Trophoblast cell (in vitro differentiated cells and primary cell): Measurements from ENCODE around the gene KIF18A.
"Not testable (repeated sequence)": the region's sequence is repeated elsewhere in the genome, so short reads cannot be mapped to it uniquely, and the experiment has no call there.

Experiments used
- DNase-seq, 2 donors: peaks; one replicate each; pipeline ENCODE4 v3.0.0-alpha.2; 2016
- H2AFZ ChIP-seq: 2 replicates; pipeline ENCODE4 v1.6.1; 2013; ENCODE audit warnings: low read length, moderate library complexity, mild to moderate bottlenecking; ENCODE audit not compliant: insufficient read depth, poor library complexity
- H2AK5ac ChIP-seq: 2 replicates; pipeline ENCODE4 v1.6.1; 2013; ENCODE audit warnings: mild to moderate bottlenecking, low read length
- H2BK120ac ChIP-seq: 2 replicates; pipeline ENCODE4 v1.6.1; 2013; ENCODE audit warnings: low read length, mild to moderate bottlenecking, moderate library complexity; ENCODE audit not compliant: insufficient read depth, poor library complexity
- H2BK12ac ChIP-seq: 2 replicates; pipeline ENCODE4 v1.6.1; 2013; ENCODE audit warnings: mild to moderate bottlenecking, low read length, moderate library complexity
- H2BK5ac ChIP-seq: 2 replicates; pipeline ENCODE4 v1.6.1; 2013; ENCODE audit warnings: low read length, low read depth, moderate library complexity, mild to moderate bottlenecking; ENCODE audit not compliant: poor library complexity
- H3K14ac ChIP-seq: 2 replicates; pipeline ENCODE4 v1.6.1; 2013; ENCODE audit warnings: mild to moderate bottlenecking, low read length
- H3K18ac ChIP-seq: 2 replicates; pipeline ENCODE4 v1.6.1; 2013; ENCODE audit warnings: mild to moderate bottlenecking, low read length
- H3K23ac ChIP-seq: 2 replicates; pipeline ENCODE4 v1.6.1; 2013; ENCODE audit warnings: low read length
- H3K27ac ChIP-seq: 2 replicates; pipeline ENCODE4 v1.5.1; 2013; ENCODE audit warnings: low read depth, mild to moderate bottlenecking, inconsistent platforms, low read length, moderate library complexity
- H3K27me3 ChIP-seq: 2 replicates; pipeline ENCODE4 v1.6.1; 2013; ENCODE audit warnings: inconsistent platforms, mild to moderate bottlenecking, low read length, moderate library complexity; ENCODE audit not compliant: insufficient read depth
- H3K36me3 ChIP-seq, 2 experiments: 1 replicate in 1 of 2; 2 replicates in 1 of 2; pipeline ENCODE4 v1.6.1; 2013; ENCODE audit warnings: low read length in 2 of 2, mild to moderate bottlenecking in 2 of 2, moderate library complexity in 1 of 2; ENCODE audit not compliant: insufficient read depth in 2 of 2, control insufficient read depth in 1 of 2
- H3K4ac ChIP-seq: 2 replicates; pipeline ENCODE4 v1.6.1; 2013; ENCODE audit warnings: low read depth, mild to moderate bottlenecking, low read length, moderate library complexity
- H3K4me1 ChIP-seq, 2 experiments: 1 replicate in 1 of 2; 2 replicates in 1 of 2; pipeline ENCODE4 v1.6.1; 2013; ENCODE audit warnings: low read length in 2 of 2, mild to moderate bottlenecking in 2 of 2, moderate library complexity in 1 of 2; ENCODE audit not compliant: insufficient read depth in 2 of 2, control insufficient read depth in 1 of 2
- H3K4me2 ChIP-seq: 2 replicates; pipeline ENCODE4 v1.6.1; 2013; ENCODE audit warnings: inconsistent platforms, mild to moderate bottlenecking, low read length, moderate library complexity
- H3K4me3 ChIP-seq: 2 replicates; pipeline ENCODE4 v1.5.1; 2013; ENCODE audit warnings: mild to moderate bottlenecking, low read depth, low read length, inconsistent platforms
- H3K79me1 ChIP-seq: one replicate; pipeline ENCODE4 v1.6.1; 2013; ENCODE audit warnings: low read length
- H3K79me2 ChIP-seq: 2 replicates; pipeline ENCODE4 v1.6.1; 2013; ENCODE audit warnings: low read length, mild to moderate bottlenecking; ENCODE audit not compliant: control insufficient read depth, insufficient read depth, poor library complexity
- H3K9ac ChIP-seq: 2 replicates; pipeline ENCODE4 v1.6.1; 2013; ENCODE audit warnings: mild to moderate bottlenecking, low read length
- H3K9me3 ChIP-seq: 2 replicates; pipeline ENCODE4 v1.6.1; 2013; ENCODE audit warnings: low read depth, mild to moderate bottlenecking, control low read depth, inconsistent platforms, low read length; ENCODE audit not compliant: insufficient read depth
- H4K12ac ChIP-seq: 2 replicates; pipeline ENCODE4 v1.6.1; 2013; ENCODE audit warnings: low read depth, mild to moderate bottlenecking, low read length, moderate library complexity
- H4K8ac ChIP-seq: 2 replicates; pipeline ENCODE4 v1.6.1; 2013; ENCODE audit warnings: low read depth, mild to moderate bottlenecking, low read length, moderate library complexity
- H4K91ac ChIP-seq: one replicate; pipeline ENCODE4 v1.6.1; 2013; ENCODE audit warnings: low read depth, mild to moderate bottlenecking, low read length, moderate library complexity
- WGBS: extraction: QIAGEN DNeasy Blood & Tissue Kit; methylation state at CpG from one replicate; pipeline ENCODE4 v1.1.7; 2013; ENCODE audit warnings: missing lambda C conversion rate; ENCODE audit not compliant: insufficient read length, insufficient coverage; ENCODE audit errors: extremely low coverage; 5-methylcytosine and 5-hydroxymethylcytosine counted together

Gene KIF18A

GRCh38 chr11:28087693-28088092 is 20.3 kb downstream of the KIF18A start:
- not testable (repeated sequence) for H3K36me3 ChIP-seq, H3K79me1 ChIP-seq, H3K4me2 ChIP-seq, H2AFZ ChIP-seq, H4K91ac ChIP-seq, H2BK5ac ChIP-seq, H2AK5ac ChIP-seq, H3K23ac ChIP-seq, H3K9me3 ChIP-seq, H3K4me3 ChIP-seq, H3K27me3 ChIP-seq, H3K4me1 ChIP-seq, H3K4ac ChIP-seq, H3K27ac ChIP-seq, H2BK12ac ChIP-seq, H3K9ac ChIP-seq, H4K12ac ChIP-seq, H4K8ac ChIP-seq, H3K14ac ChIP-seq, H2BK120ac ChIP-seq, DNase-seq, H3K79me2 ChIP-seq, H3K18ac ChIP-seq
- no CpG with 5 or more reads among the region's 3 CpGs for WGBS

DNA sequence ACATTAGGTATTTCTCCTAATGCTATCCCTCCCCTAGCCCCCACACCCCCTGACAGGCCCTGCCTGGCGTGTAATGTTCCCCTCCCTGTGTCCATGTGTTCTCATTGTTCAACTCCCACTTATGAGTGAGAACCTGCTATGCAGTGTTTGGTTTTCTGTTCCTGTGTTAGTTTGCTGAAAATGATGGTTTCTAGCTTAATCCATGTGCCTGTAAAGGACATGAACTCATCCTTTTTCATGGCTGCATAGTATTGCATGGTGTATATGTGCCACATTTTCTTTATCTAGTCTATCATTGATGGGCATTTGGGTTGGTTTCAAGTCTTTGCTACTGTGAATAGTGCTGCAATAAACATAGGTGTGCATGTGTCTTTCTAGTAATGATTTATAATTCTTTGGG is 20.8 kb downstream of the KIF18A start:
- H3K9ac ChIP-seq, H2BK120ac ChIP-seq, H3K79me2 ChIP-seq, H3K36me3 ChIP-seq, H4K91ac ChIP-seq, H3K23ac ChIP-seq, H4K8ac ChIP-seq, H3K4me2 ChIP-seq, DNase-seq, H3K27ac ChIP-seq, H2BK12ac ChIP-seq, H2BK5ac ChIP-seq, H3K4me1 ChIP-seq, H3K79me1 ChIP-seq, H2AFZ ChIP-seq, H3K4me3 ChIP-seq, H3K27me3 ChIP-seq, H2AK5ac ChIP-seq, H3K14ac ChIP-seq, H4K12ac ChIP-seq, H3K4ac ChIP-seq, H3K9me3 ChIP-seq, H3K18ac ChIP-seq: not testable (repeated sequence)
- no CpG with 5 or more reads among the region's 1 CpG for WGBS

DNA sequence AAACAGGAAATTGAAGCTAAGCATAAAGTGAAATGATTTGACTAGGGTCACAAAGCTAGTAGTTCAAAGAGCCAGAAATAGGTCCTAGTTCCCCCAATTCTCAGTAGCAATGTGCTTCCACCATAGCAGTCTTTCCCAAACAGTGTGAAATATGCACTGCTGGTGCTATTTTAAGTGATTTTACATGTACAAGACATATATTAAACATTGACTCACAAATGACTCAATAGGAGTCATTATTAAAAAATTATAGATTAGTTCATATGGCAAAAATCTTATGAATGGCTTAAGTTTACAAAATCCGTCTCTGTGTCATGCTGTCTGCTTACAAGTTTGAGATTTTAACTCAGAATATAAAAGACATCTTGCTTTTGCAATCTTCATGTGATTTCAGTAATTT is 21.4 kb downstream of the KIF18A start:
- no peak overlapping the region for H3K14ac ChIP-seq
- no peaks in the 10 kb centered on the region for H3K9me3 ChIP-seq
- H2BK120ac ChIP-seq, result no peak overlapping the region
- no peaks in the 10 kb centered on the region for H3K79me2 ChIP-seq
- H4K91ac ChIP-seq, result no peak overlapping the region
- H3K27ac ChIP-seq, result no peak overlapping the region
- peak in 1 of 2 donors; percentile 17 for DNase-seq
- H3K23ac ChIP-seq, result no peak overlapping the region
- H3K4me1 ChIP-seq, result no peaks in the 10 kb centered on the region
- no peak overlapping the region for H4K12ac ChIP-seq
- no peaks in the 10 kb centered on the region for H3K27me3 ChIP-seq
- no peaks in the 10 kb centered on the region for H3K79me1 ChIP-seq
- no peak overlapping the region for H4K8ac ChIP-seq
- H3K4me2 ChIP-seq, result no peak overlapping the region
- H3K18ac ChIP-seq, result no peak overlapping the region
- H2AK5ac ChIP-seq, result no peak overlapping the region
- no peak overlapping the region for H3K9ac ChIP-seq
- no peak overlapping the region for H2BK12ac ChIP-seq
- H2AFZ ChIP-seq, result no peak overlapping the region
- peaks cover 3 to 4% of the 10 kb centered on the region in 2 experiments for H3K36me3 ChIP-seq
- no CpG with 5 or more reads among the region's 1 CpG for WGBS
- no peak overlapping the region for H2BK5ac ChIP-seq
- no peak overlapping the region for H3K4me3 ChIP-seq
- H3K4ac ChIP-seq, result no peak overlapping the region

DNA sequence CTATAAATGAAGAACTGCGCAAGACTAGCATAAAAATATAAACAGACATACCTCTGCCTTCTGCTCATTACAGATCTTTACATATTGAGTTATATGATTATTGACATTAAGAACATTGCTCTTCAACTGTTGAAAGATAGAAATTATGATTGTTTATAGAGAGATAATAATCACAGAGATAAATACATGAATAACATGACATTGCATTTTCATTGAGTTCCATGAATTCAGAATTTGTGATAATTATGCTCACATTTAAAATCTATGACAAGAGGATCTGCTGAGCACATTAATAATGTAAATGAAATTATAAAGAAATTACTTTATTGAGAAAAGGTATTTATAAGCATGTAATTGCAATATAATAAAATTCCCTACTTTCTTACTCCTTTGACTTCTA is 24.8 kb downstream of the KIF18A start:
- H2BK120ac ChIP-seq, result no peak overlapping the region
- no peak overlapping the region for H2BK5ac ChIP-seq
- H3K79me1 ChIP-seq, result no peaks in the 10 kb centered on the region
- H2BK12ac ChIP-seq, result no peak overlapping the region
- peaks cover 2 to 3% of the 10 kb centered on the region in 2 experiments for H3K36me3 ChIP-seq
- H4K12ac ChIP-seq, result no peak overlapping the region
- no CpG with 5 or more reads among the region's 1 CpG for WGBS
- DNase-seq, result no peak
- no peak overlapping the region for H3K27ac ChIP-seq
- no peak overlapping the region for H3K9ac ChIP-seq
- H3K9me3 ChIP-seq, result no peaks in the 10 kb centered on the region
- H3K14ac ChIP-seq, result no peak overlapping the region
- H3K18ac ChIP-seq, result no peak overlapping the region
- H3K27me3 ChIP-seq, result no peaks in the 10 kb centered on the region
- no peak overlapping the region for H4K8ac ChIP-seq
- H4K91ac ChIP-seq, result no peak overlapping the region
- no peak overlapping the region for H2AK5ac ChIP-seq
- H3K4me1 ChIP-seq, result no peaks in the 10 kb centered on the region
- no peak overlapping the region for H3K4me2 ChIP-seq
- H3K4me3 ChIP-seq, result no peak overlapping the region
- no peak overlapping the region for H3K4ac ChIP-seq
- H3K23ac ChIP-seq, result no peak overlapping the region
- no peaks in the 10 kb centered on the region for H3K79me2 ChIP-seq
- H2AFZ ChIP-seq, result no peak overlapping the region
